GM18499 (cell line): ENCODE results near the gene HBZ.
"Not testable (repeated sequence)": the region's sequence is repeated elsewhere in the genome, so short reads cannot be mapped to it uniquely, and the experiment has no call there.

ENCODE experiments used
- ATAC-seq: cut with Tn5 transposase; IDR thresholded peaks from one replicate; pipeline ENCODE4 v1.9.1; 2021; ENCODE audit warnings: moderate number of reproducible peaks; ENCODE audit not compliant: insufficient read depth, unreplicated experiment

The HBZ gene

DNA sequence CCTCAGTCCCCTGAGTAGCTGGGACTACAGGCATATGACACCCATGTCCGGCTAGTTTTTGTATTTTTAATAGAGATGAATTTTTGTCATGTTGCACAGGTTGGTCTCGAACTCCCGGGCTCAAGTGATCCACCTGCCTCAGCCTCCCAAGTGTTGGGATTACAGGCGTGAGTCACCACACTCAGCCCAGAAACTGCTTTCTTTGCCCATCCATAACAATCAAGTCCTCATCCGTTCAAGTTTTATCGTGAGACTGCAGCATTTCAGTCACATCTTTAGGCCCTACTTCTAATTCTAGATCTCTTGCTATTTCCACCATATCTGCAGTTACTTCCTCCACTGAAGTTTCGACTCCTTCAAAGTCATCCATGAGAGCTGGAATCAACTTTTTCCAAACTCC lies 20.3 kb upstream of the HBZ start:
- ATAC-seq = no peak

- ATAC-seq = no peak
These were observed 18.7 kb upstream of the HBZ start for GRCh38 chr16:133716-134115.

- ATAC-seq = no peak
These were observed 14.4 kb upstream of the HBZ start for GRCh38 chr16:138049-138417.

GRCh38 chr16:140175-140857 lies 12.1 kb upstream of the HBZ start:
- no peak for ATAC-seq

DNA sequence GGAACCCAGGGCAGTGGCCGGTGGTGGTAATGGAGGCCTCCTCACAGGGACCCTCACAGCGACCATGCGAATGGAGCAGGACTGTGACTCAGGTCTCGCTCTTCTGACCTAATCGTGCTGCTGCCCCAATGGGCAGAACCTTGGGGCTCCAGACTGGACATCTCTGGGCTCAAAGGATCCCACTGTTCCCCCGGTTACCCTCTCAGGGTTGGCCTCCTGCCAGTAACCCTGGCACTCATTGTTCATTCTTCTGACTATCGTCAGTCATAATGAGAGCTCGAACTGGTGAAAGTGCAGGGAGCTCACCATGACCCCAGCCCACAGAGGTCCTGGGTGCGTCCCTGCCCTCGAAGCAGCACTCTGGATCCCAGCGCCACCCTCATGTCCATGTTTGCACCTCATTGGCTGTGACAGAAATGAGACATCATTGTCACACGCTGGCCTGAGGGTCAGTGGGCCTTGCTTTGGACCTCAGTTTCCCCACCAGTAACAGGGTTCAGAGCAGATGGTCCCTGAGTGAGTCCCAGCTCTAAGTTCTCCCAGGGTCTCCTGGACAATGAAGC lies 10.0 kb upstream of the HBZ start:
- no peak for ATAC-seq

DNA sequence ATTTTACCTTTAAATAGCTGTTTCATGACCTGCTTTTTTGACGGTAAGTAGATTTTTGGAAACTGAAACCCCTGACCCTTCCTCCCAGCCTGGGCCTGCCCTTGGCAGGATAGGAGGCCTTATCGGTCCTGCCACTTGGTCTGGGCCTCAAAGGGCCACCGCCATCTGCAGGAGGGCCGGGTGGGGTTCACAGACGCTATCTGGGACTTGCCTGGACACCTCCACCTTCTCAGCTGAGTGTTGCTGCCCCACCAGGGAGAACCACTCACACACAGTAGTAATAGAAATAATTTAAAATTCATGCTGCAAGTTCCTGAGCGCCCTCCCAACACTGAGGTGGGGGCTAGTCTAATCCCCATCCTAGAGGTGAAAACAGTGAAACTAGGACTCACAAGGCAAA lies 9.4 kb upstream of the HBZ start:
- ATAC-seq = no peak

DNA sequence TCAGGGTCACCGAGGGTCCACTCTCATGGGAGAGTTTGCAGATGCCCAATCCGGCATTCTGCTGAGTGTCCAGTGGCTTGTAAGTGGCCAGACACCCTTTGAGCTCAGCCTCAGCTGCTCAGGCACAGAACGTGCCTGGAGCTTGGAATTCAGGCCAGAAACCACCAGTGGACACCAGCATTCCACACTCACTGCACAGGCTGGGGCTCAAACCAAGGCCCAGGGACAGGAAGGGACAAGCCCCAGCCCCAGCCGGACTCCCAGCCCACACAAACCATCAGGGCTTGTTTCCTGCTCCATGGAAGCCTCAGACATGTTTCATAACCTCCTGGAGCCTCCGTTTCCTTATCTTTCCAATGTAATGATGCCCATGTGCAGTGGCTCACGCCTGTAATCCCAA lies 9.0 kb upstream of the HBZ start:
- ATAC-seq = no peak

- no peak for ATAC-seq
These were observed 7.6 kb upstream of the HBZ start for GRCh38 chr16:144797-145252.

- ATAC-seq = no peak
These were observed 5.8 kb upstream of the HBZ start for GRCh38 chr16:146646-147045.

GRCh38 chr16:149024-149660 lies 3.3 kb upstream of the HBZ start:
- no peak for ATAC-seq

DNA sequence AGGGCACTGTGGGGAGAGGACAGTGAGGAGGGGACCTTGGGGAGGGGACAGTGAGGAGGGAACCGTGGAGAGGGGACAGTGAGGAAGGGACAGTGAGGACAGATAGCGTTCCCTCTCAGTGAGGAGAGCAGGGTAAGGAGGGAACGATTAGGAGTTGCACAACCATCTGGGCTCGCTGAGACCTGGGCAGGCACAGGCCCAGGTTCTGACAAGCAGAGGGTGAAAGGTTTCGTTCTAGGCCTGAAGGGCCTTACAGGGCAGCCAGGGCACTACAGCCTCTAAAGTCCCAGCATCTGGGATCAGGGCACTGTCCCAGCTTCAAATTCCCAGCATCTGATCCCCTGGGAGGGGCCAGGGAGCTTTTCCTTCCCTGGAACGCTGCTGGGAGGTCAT lies 681 bp downstream of the HBZ start:
- not testable (repeated sequence) for ATAC-seq

DNA sequence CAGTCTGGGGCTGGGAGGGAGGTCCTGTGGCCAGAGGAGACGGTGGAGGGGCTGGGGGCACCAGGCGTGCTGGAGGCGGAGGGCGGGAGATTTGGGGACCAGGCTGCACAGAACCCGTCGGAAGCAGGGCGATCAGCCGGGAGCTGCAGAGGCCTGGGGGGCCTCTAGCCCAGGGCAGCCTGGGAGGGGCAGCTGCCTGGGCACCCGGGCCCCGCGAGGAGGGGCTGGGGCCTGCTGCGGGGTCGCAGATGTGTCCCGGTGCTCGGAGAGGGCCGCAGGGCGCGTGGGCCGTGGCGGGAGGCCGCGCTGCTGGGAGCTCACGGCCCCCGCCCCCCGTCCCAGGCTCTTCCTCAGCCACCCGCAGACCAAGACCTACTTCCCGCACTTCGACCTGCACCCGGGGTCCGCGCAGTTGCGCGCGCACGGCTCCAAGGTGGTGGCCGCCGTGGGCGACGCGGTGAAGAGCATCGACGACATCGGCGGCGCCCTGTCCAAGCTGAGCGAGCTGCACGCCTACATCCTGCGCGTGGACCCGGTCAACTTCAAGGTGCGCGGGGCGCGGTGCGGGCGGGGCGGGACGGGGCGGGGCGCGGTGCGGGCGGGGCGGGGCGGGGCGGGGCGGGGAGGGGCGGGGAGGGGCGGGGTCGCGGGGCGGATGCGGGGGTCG lies 1.2 kb downstream of the HBZ start:
- ATAC-seq = not testable (repeated sequence)

DNA sequence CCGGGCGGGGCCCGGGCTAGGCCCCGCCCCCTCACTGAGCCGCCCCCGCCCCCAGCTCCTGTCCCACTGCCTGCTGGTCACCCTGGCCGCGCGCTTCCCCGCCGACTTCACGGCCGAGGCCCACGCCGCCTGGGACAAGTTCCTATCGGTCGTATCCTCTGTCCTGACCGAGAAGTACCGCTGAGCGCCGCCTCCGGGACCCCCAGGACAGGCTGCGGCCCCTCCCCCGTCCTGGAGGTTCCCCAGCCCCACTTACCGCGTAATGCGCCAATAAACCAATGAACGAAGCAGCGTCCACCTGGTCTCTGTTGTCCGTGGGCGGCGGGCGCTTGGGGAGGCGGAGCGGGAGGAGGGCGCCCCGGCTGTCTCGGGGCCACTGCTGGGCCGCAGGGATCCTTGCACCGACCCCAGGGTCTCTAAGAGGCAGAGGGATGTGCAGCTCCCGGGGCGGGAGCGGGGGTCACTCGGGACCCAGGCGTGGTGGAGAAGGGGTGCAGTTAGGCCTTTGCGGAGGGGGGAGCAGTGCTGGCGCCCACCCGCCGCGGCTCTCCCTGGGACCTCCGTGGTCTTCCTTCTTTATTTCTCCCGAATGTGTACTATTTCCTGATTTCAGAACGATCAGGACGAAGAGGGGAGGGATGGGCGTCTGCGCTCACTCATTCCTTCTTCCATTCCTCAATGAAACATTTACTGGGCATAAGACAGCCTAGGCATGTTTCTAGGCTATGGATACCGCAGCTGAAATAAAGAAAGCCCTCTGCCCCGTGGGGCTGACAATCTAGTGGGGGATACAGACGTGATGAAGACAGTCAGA lies 2.0 kb downstream of the HBZ start:
- ATAC-seq = no peak

- no peak for ATAC-seq
These were observed 2.6 kb downstream of the HBZ start for GRCh38 chr16:155031-155398.

DNA sequence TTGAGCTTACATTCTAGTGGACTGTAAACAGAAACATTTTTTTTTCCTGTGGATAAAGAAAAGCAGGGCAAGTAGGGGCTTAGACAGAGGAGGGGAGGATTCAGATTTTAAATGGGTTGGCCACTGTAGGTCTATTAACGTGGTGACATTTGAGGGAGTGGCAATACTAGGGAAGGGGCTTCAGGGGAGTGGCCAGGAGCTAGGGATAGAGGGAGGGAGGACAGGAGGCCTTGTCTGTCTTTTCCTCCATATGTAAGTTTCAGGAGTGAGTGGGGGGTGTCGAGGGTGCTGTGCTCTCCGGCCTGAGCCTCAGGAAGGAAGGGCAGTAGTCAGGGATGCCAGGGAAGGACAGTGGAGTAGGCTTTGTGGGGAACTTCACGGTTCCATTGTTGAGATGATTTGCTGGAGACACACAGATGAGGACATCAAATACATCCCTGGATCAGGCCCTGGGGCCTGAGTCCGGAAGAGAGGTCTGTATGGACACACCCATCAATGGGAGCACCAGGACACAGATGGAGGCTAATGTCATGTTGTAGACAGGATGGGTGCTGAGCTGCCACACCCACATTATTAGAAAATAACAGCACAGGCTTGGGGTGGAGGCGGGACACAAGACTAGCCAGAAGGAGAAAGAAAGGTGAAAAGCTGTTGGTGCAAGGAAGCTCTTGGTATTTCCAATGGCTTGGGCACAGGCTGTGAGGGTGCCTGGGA lies 6.8 kb downstream of the HBZ start:
- no peak for ATAC-seq

DNA sequence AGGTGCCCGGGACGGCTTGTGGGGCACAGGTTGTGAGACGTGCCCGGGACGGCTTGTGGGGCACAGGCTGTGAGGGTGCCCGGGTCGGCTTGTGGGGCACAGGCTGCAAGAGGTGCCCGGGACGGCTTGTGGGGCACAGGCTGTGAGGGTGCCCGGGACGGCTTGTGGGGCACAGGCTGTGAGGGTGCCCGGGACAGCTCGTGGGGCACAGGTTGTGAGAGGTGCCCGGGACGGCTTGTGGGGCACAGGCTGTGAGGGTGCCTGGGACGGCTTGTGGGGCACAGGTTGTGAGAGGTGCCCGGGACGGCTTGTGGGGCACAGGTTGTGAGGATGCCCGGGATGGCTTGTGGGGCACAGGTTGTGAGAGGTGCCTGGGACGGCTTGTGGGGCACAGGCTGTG lies 7.8 kb downstream of the HBZ start:
- not testable (repeated sequence) for ATAC-seq

DNA sequence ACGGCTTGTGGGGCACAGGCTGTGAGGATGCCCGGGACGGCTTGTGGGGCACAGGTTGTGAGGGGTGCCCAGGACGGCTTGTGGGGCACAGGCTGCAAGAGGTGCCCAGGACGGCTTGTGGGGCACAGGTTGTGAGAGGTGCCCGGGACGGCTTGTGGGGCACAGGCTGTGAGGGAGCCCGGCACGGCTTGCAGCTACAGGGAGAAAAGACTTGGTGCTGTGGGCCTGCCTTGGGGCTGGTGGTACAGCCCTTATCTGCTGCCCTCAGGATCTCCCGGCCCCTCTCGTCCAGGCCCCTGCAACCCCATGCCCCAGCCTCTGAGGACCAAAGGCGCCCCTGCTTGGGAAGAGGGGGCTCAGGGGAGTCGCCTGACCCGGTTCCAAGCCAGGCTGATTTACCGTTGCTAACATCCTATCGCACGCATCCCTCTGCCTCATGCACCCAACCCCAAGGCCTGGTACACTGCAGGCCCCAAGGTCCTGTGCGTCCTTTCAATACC lies 8.3 kb downstream of the HBZ start:
- no peak for ATAC-seq

GRCh38 chr16:162271-162991 lies 10.0 kb downstream of the HBZ start:
- no peak for ATAC-seq

GRCh38 chr16:163139-163538 lies 10.7 kb downstream of the HBZ start:
- not testable (repeated sequence) for ATAC-seq
